Mesenchymal stem cell (in vitro differentiated cells and primary cell): ENCODE results near the gene NAE1.

ENCODE experiments used
- DNase-seq: peaks from one replicate; pipeline ENCODE4 v3.0.0-alpha.2; 2013
- H2AFZ ChIP-seq: one replicate; pipeline ENCODE4 v1.6.1; 2013; ENCODE audit warnings: low read depth, mild to moderate bottlenecking, control low read depth, inconsistent platforms, low read length, moderate library complexity
- H2AK5ac ChIP-seq: 2 replicates; pipeline ENCODE4 v1.6.1; 2013; ENCODE audit warnings: low read length, moderate library complexity, mild to moderate bottlenecking, inconsistent platforms; ENCODE audit not compliant: severe bottlenecking
- H2BK120ac ChIP-seq: one replicate; pipeline ENCODE4 v1.6.1; 2013; ENCODE audit warnings: low read depth, mild to moderate bottlenecking, inconsistent platforms, low read length, moderate library complexity
- H2BK12ac ChIP-seq, 2 experiments: one replicate each; pipeline ENCODE4 v1.6.1; 2013; ENCODE audit warnings: inconsistent platforms in 2 of 2, low read length in 2 of 2, mild to moderate bottlenecking in 2 of 2, moderate library complexity in 2 of 2, control low read depth in 1 of 2
- H2BK15ac ChIP-seq: one replicate; pipeline ENCODE4 v1.6.1; 2013; ENCODE audit warnings: mild to moderate bottlenecking, low read depth, inconsistent platforms; ENCODE audit not compliant: poor library complexity, severe bottlenecking
- H2BK5ac ChIP-seq: 2 replicates; pipeline ENCODE4 v1.6.1; 2013; ENCODE audit warnings: low read depth, mild to moderate bottlenecking, low read length, control low read depth, inconsistent platforms; ENCODE audit not compliant: poor library complexity, severe bottlenecking
- H3K14ac ChIP-seq, 2 experiments: one replicate each; pipeline ENCODE4 v1.6.1; 2013; ENCODE audit warnings: inconsistent platforms in 2 of 2, low read length in 2 of 2, control low read depth in 1 of 2, mild to moderate bottlenecking in 1 of 2, moderate library complexity in 1 of 2
- H3K18ac ChIP-seq, 2 experiments: one replicate each; pipeline ENCODE4 v1.6.1; 2013; ENCODE audit warnings: inconsistent platforms in 2 of 2, low read length in 2 of 2, control low read depth in 1 of 2, low read depth in 1 of 2, mild to moderate bottlenecking in 1 of 2
- H3K23ac ChIP-seq, 2 experiments: one replicate each; pipeline ENCODE4 v1.6.1; 2013; ENCODE audit warnings: inconsistent platforms in 2 of 2, low read length in 2 of 2, mild to moderate bottlenecking in 2 of 2, moderate library complexity in 2 of 2, control low read depth in 1 of 2
- H3K27ac ChIP-seq: 2 replicates; pipeline ENCODE4 v1.5.1; 2013; ENCODE audit warnings: mild to moderate bottlenecking, moderate library complexity, low read length, control low read depth, inconsistent platforms; ENCODE audit not compliant: poor library complexity, severe bottlenecking
- H3K27me3 ChIP-seq, 2 experiments: 2 replicates each; pipeline versions ENCODE4 v1.6.1 to v1.7.0; 2013; ENCODE audit warnings: low read length in 2 of 2, mild to moderate bottlenecking in 2 of 2, moderate library complexity in 2 of 2, control low read depth in 1 of 2, inconsistent platforms in 1 of 2; ENCODE audit not compliant: control insufficient read depth in 1 of 2, insufficient read depth in 1 of 2
- H3K36me3 ChIP-seq, 2 experiments: 2 replicates each; pipeline versions ENCODE4 v1.6.1 to v1.7.0; 2013; ENCODE audit warnings: low read length in 2 of 2, control low read depth in 1 of 2, inconsistent platforms in 1 of 2, low read depth in 1 of 2, mild to moderate bottlenecking in 1 of 2; ENCODE audit not compliant: insufficient read depth in 2 of 2, control insufficient read depth in 1 of 2
- H3K4ac ChIP-seq, 2 experiments: one replicate each; pipeline ENCODE4 v1.6.1; 2013; ENCODE audit warnings: inconsistent platforms in 2 of 2, low read length in 2 of 2, mild to moderate bottlenecking in 2 of 2, moderate library complexity in 2 of 2, control low read depth in 1 of 2, low read depth in 1 of 2
- H3K4me1 ChIP-seq: 2 replicates; pipeline ENCODE4 v1.6.1; 2013; ENCODE audit warnings: low read depth, low read length, control low read depth; ENCODE audit not compliant: control insufficient read depth, insufficient read depth
- H3K4me2 ChIP-seq: 2 replicates; pipeline ENCODE4 v1.6.1; 2013; ENCODE audit warnings: low read length, mild to moderate bottlenecking, inconsistent platforms; ENCODE audit not compliant: poor library complexity, severe bottlenecking
- H3K4me3 ChIP-seq, 2 experiments: 2 replicates each; pipeline versions ENCODE4 v1.5.1 to v1.7.0; 2013; ENCODE audit warnings: low read length in 2 of 2, mild to moderate bottlenecking in 2 of 2, control low read depth in 1 of 2, low read depth in 1 of 2; ENCODE audit not compliant: insufficient read depth in 1 of 2
- H3K79me1 ChIP-seq: replicated peaks from 2 replicates; pipeline ENCODE4 v1.6.1; 2013; ENCODE audit warnings: mild to moderate bottlenecking, control low read depth, low read length, inconsistent platforms; ENCODE audit not compliant: poor library complexity, severe bottlenecking
- H3K9ac ChIP-seq: 2 replicates; pipeline ENCODE4 v1.7.0; 2013; ENCODE audit warnings: mild to moderate bottlenecking, low read length, moderate library complexity
- H3K9me3 ChIP-seq: 2 replicates; pipeline ENCODE4 v1.7.0; 2013; ENCODE audit warnings: mild to moderate bottlenecking, low read length; ENCODE audit not compliant: control insufficient read depth
- H4K8ac ChIP-seq: one replicate; pipeline ENCODE4 v1.6.1; 2013; ENCODE audit warnings: inconsistent platforms, mild to moderate bottlenecking, low read length, moderate library complexity
- H4K91ac ChIP-seq: one replicate; pipeline ENCODE4 v1.6.1; 2013; ENCODE audit warnings: mild to moderate bottlenecking, low read length, inconsistent platforms
- WGBS: methylation state at CpG from one replicate; pipeline ENCODE4 v1.1.7; 2013; ENCODE audit warnings: mixed read lengths; 5-methylcytosine and 5-hydroxymethylcytosine counted together

The NAE1 gene

GRCh38 chr16:66844009-66844341, 13.2 kb upstream of the NAE1 start:
- WGBS, result 12% methylated on average over 12 of the region's 14 CpGs
- no peak for DNase-seq

GRCh38 chr16:66843191-66843590, 12.4 kb upstream of the NAE1 start:
- Histone ChIP-seq H2BK15ac (no peak overlapping the region), H3K18ac (no peak overlapping the region), H3K27me3 (peaks cover 53 to 68% of the 10 kb centered on the region in 2 experiments), H3K4me3 (no peak overlapping the region), H3K36me3 (peaks cover 0 to 5% of the 10 kb centered on the region in 2 experiments), H3K14ac (no peak overlapping the region), H2AK5ac (no peak overlapping the region), H3K9me3 (no peaks in the 10 kb centered on the region), H3K4me2 (no peak overlapping the region), H3K23ac (no peak overlapping the region), H3K27ac (no peak overlapping the region), H2BK12ac (no peak overlapping the region), H4K91ac (no peak overlapping the region), H2BK120ac (no peak overlapping the region), H3K4me1 (peaks cover 21% of the 10 kb centered on the region), H3K4ac (no peak overlapping the region), H3K9ac (no peak overlapping the region), H2BK5ac (no peak overlapping the region), H2AFZ (no peak overlapping the region), H3K79me1 (no peaks in the 10 kb centered on the region), H4K8ac (no peak overlapping the region)
- 86% methylated on average over 2 of the region's 2 CpGs for WGBS
- no peak for DNase-seq

More at GRCh38 chr16:66844009-66844341, 13.2 kb upstream of the NAE1 start:
- H3K23ac ChIP-seq, result no peak overlapping the region
- no peak overlapping the region for H3K14ac ChIP-seq
- no peak overlapping the region for H3K18ac ChIP-seq
- no peak overlapping the region for H2AK5ac ChIP-seq
- no peak overlapping the region for H3K4ac ChIP-seq
- H3K36me3 ChIP-seq, result peaks cover 0 to 5% of the 10 kb centered on the region in 2 experiments
- no peaks in the 10 kb centered on the region for H3K9me3 ChIP-seq
- H3K4me2 ChIP-seq, result peak overlapping the region; percentile 100
- no peak overlapping the region for H2BK12ac ChIP-seq
- peaks cover 21% of the 10 kb centered on the region for H3K4me1 ChIP-seq
- H2BK5ac ChIP-seq, result no peak overlapping the region
- H2BK15ac ChIP-seq, result no peak overlapping the region
- H3K4me3 ChIP-seq, result peak overlapping the region in 1 of 2 experiments; percentile 61
- H2AFZ ChIP-seq, result no peak overlapping the region
- no peak overlapping the region for H4K8ac ChIP-seq
- H2BK120ac ChIP-seq, result no peak overlapping the region
- no peak overlapping the region for H4K91ac ChIP-seq
- no peak overlapping the region for H3K9ac ChIP-seq
- no peaks in the 10 kb centered on the region for H3K79me1 ChIP-seq
- H3K27ac ChIP-seq, result no peak overlapping the region
- peaks cover 58 to 76% of the 10 kb centered on the region in 2 experiments for H3K27me3 ChIP-seq

- Histone ChIP-seq H3K4me1 (peaks cover 21% of the 10 kb centered on the region), H3K4me2 (no peak overlapping the region), H3K18ac (no peak overlapping the region), H3K9ac (no peak overlapping the region), H2AFZ (no peak overlapping the region), H3K4ac (no peak overlapping the region), H2BK12ac (no peak overlapping the region), H3K14ac (no peak overlapping the region), H2AK5ac (no peak overlapping the region), H4K8ac (no peak overlapping the region), H4K91ac (no peak overlapping the region), H3K36me3 (peaks cover 0 to 5% of the 10 kb centered on the region in 2 experiments), H3K79me1 (no peaks in the 10 kb centered on the region), H2BK15ac (no peak overlapping the region), H3K27me3 (peaks cover 49 to 67% of the 10 kb centered on the region in 2 experiments), H3K27ac (no peak overlapping the region), H2BK5ac (no peak overlapping the region), H2BK120ac (no peak overlapping the region), H3K4me3 (no peak overlapping the region), H3K9me3 (no peaks in the 10 kb centered on the region), H3K23ac (no peak overlapping the region)
- DNase-seq, result no peak
- 87% methylated on average over 7 of the region's 7 CpGs for WGBS
These were observed 12.0 kb upstream of the NAE1 start for GRCh38 chr16:66842765-66843164.

GRCh38 chr16:66841366-66841765, 10.6 kb upstream of the NAE1 start:
- Histone ChIP-seq H4K8ac (no peak overlapping the region), H3K23ac (no peak overlapping the region), H3K9ac (no peak overlapping the region), H3K27ac (no peak overlapping the region), H2AK5ac (no peak overlapping the region), H2BK12ac (no peak overlapping the region), H4K91ac (no peak overlapping the region), H2BK15ac (no peak overlapping the region), H2AFZ (no peak overlapping the region), H3K14ac (no peak overlapping the region), H3K4me2 (no peak overlapping the region), H3K4me3 (no peak overlapping the region), H3K27me3 (peaks cover 35 to 53% of the 10 kb centered on the region in 2 experiments), H3K4me1 (peaks cover 21% of the 10 kb centered on the region), H3K9me3 (no peaks in the 10 kb centered on the region), H2BK120ac (no peak overlapping the region), H3K4ac (no peak overlapping the region), H3K18ac (no peak overlapping the region), H3K79me1 (no peaks in the 10 kb centered on the region), H3K36me3 (peaks cover 0 to 5% of the 10 kb centered on the region in 2 experiments), H2BK5ac (no peak overlapping the region)
- no peak for DNase-seq
- 91% methylated on average over 4 of the region's 4 CpGs for WGBS
